Prostate gland (tissue), 2 donors: ENCODE data around the gene CSRP2. TPM values are rescaled to one million over a fixed set of nuclear protein-coding genes. Genes with fewer than 3 reads are reported as not detected.

Experiments
- DNase-seq: peaks from one replicate; pipeline ENCODE4 v3.0.0-alpha.2; 2019; ENCODE audit warnings: low spot score
- H3K27ac ChIP-seq, 2 donors: fragments of 200-600 bp; sonication (generic); 2 replicates each; pipeline ENCODE4 v1.5.1; 2017 to 2019
- H3K27me3 ChIP-seq: fragments of 200-600 bp; sonication (generic); replicated peaks from 2 replicates; pipeline ENCODE4 v1.5.1; 2019; ENCODE audit not compliant: insufficient read depth
- H3K36me3 ChIP-seq, 2 donors: fragments of 200-600 bp; sonication (generic); 1 replicate in 1 of 2; 2 replicates in 1 of 2; pipeline versions ENCODE4 v1.5.1 to v1.8.1; 2017 to 2019
- H3K4me1 ChIP-seq: fragments of 200-600 bp; sonication (generic); replicated peaks from 2 replicates; pipeline ENCODE4 v1.5.1; 2019
- H3K4me3 ChIP-seq, 2 donors: fragments of 200-600 bp; sonication (generic); 2 replicates each; pipeline ENCODE4 v1.5.1; 2017 to 2019
- H3K9me3 ChIP-seq: fragments of 200-600 bp; sonication (generic); 2 replicates; pipeline ENCODE4 v1.5.1; 2017
- CTCF ChIP-seq, 4 experiments: fragments of 200-600 bp in 2 of 4; fragments of 450-650 bp in 2 of 4; sonication (generic) in 2 of 4; IDR thresholded peaks; 1 replicate in 3 of 4; 2 replicates in 1 of 4; pipeline ENCODE4 v1.5.1; 2016 to 2019; ENCODE audit warnings: antibody characterized with exemption in 4 of 4, mild to moderate bottlenecking in 2 of 4, moderate library complexity in 2 of 4
- POLR2A ChIP-seq: fragments of 450-650 bp; IDR thresholded peaks from one replicate; pipeline ENCODE4 v1.6.1; 2016; ENCODE audit warnings: antibody characterized with exemption, mild to moderate bottlenecking
- POLR2AphosphoS5 ChIP-seq: sonication (generic); formaldehyde crosslinking; IDR thresholded peaks from one replicate; pipeline ENCODE4 v1.6.1; 2017; ENCODE audit warnings: antibody characterized with exemption
- WGBS: methylation state at CpG from one replicate; pipeline ENCODE4 v1.1.5; 2018; 5-methylcytosine and 5-hydroxymethylcytosine counted together
- intact Hi-C: fragments of 100-400 bp; cut with DNase I; formaldehyde crosslinking; loops from one replicate; pipeline ENCODE4 v1.14.2; 2022
- total RNA-seq, 2 donors: library from RNA; depleted of rRNA; stranded (reverse); fragments of >200 nt; gene quantifications; one replicate each; pipeline ENCODE4 v1.1.0, GENCODE V29; 2016

Gene CSRP2
- total RNA-seq, 2 donors from 2014 or later, result 31.0 to 98.6 TPM

- intact Hi-C loops, result no loop called here
- Histone ChIP-seq H3K36me3 (no peaks in the 10 kb centered on the region), H3K4me1 (peaks cover 3% of the 10 kb centered on the region), H3K4me3 (no peak overlapping the region), H3K9me3 (no peaks in the 10 kb centered on the region), H3K27ac (peak overlapping the region; percentile 21 to 25), H3K27me3 (no peaks in the 10 kb centered on the region)
- TF ChIP-seq POLR2AphosphoS5 (peak; percentile 59), CTCF (IDR thresholded peaks at IDR 0.05) (no peak)
- DNase-seq, result no peak
- WGBS, result 21% methylated on average over 6 of the region's 6 CpGs
Observed at GRCh38 chr12:76915361-76916169, 36.7 kb upstream of the CSRP2 start.

GRCh38 chr12:76914102-76914859, 35.5 kb upstream of the CSRP2 start:
- H3K4me1 ChIP-seq, result peaks cover 3% of the 10 kb centered on the region
- no peak overlapping the region for H3K27ac ChIP-seq
- no peaks in the 10 kb centered on the region for H3K27me3 ChIP-seq
- H3K9me3 ChIP-seq, result no peaks in the 10 kb centered on the region
- intact Hi-C loops, result no loop called here
- no peak for TF ChIP-seq CTCF (IDR thresholded peaks at IDR 0.05)
- TF ChIP-seq POLR2A, result no peak
- no peak for TF ChIP-seq POLR2AphosphoS5
- H3K4me3 ChIP-seq, result no peak overlapping the region
- DNase-seq, result no peak
- H3K36me3 ChIP-seq, result no peaks in the 10 kb centered on the region
- 85% methylated on average over 2 of the region's 2 CpGs for WGBS

- WGBS, result 64% methylated on average over 4 of the region's 4 CpGs
- Histone ChIP-seq H3K27ac (no peak overlapping the region), H3K9me3 (no peaks in the 10 kb centered on the region), H3K27me3 (no peaks in the 10 kb centered on the region), H3K4me1 (no peaks in the 10 kb centered on the region), H3K4me3 (no peak overlapping the region), H3K36me3 (no peaks in the 10 kb centered on the region)
- no peak for TF ChIP-seq POLR2A
- TF ChIP-seq CTCF (IDR thresholded peaks at IDR 0.05), result no peak
- no peak for TF ChIP-seq POLR2AphosphoS5
- intact Hi-C loops, result no loop called here
- no peak for DNase-seq
Observed at GRCh38 chr12:76909290-76909689, 30.5 kb upstream of the CSRP2 start.

- no peak for DNase-seq
- Histone ChIP-seq H3K36me3 (no peaks in the 10 kb centered on the region), H3K4me3 (no peak overlapping the region), H3K9me3 (no peaks in the 10 kb centered on the region), H3K27me3 (no peaks in the 10 kb centered on the region), H3K27ac (no peak overlapping the region), H3K4me1 (no peaks in the 10 kb centered on the region)
- intact Hi-C loops, result no loop called here
- no peak for TF ChIP-seq POLR2A
- TF ChIP-seq POLR2AphosphoS5, result no peak
- TF ChIP-seq CTCF (IDR thresholded peaks at IDR 0.05), result no peak
- WGBS, result 87% methylated on average over 5 of the region's 6 CpGs
Observed at GRCh38 chr12:76908303-76909017, 29.6 kb upstream of the CSRP2 start.
